SJSA1 (cell line): Measurements from ENCODE around the gene RTN4RL1. TPM values are rescaled to one million over a fixed set of nuclear protein-coding genes. Genes with fewer than 3 reads are reported as not detected.

Experiments
- DNase-seq, 2 experiments: peaks; one replicate each; pipeline ENCODE4 v3.0.0-alpha.2; 2015 to 2020; ENCODE audit warnings: low spot score in 2 of 2, low read depth in 1 of 2
- H3K27ac ChIP-seq: fragments of 250-450 bp; sonication (Bioruptor Pico); 2 replicates; pipeline ENCODE4 v1.5.1; 2020; ENCODE audit warnings: mild to moderate bottlenecking, moderate library complexity
- H3K27me3 ChIP-seq: fragments of 250-450 bp; sonication (Bioruptor Pico); replicated peaks from 2 replicates; pipeline ENCODE4 v1.5.1; 2020; ENCODE audit warnings: mild to moderate bottlenecking, moderate library complexity
- H3K36me3 ChIP-seq: fragments of 250-450 bp; sonication (Bioruptor Pico); 2 replicates; pipeline ENCODE4 v1.5.1; 2020; ENCODE audit warnings: mild to moderate bottlenecking
- H3K4me1 ChIP-seq: fragments of 250-450 bp; sonication (Bioruptor Pico); replicated peaks from 2 replicates; pipeline ENCODE4 v1.6.1; 2021; ENCODE audit warnings: mild to moderate bottlenecking
- H3K4me3 ChIP-seq: fragments of 250-450 bp; sonication (Bioruptor Pico); 2 replicates; pipeline ENCODE4 v1.5.1; 2020; ENCODE audit warnings: mild to moderate bottlenecking
- H3K9me3 ChIP-seq: fragments of 250-450 bp; sonication (Bioruptor Pico); replicated peaks from 2 replicates; pipeline ENCODE4 v1.5.1; 2020; ENCODE audit warnings: mild to moderate bottlenecking
- total RNA-seq: library from RNA; depleted of rRNA; stranded (reverse); fragments of >200 nt; shearing (Covaris generic); gene quantifications from 2 replicates; pipeline ENCODE4 v1.2.3, GENCODE V29; 2014

The RTN4RL1 gene
- total RNA-seq, 1 experiment from 2014 or later, result not detected

DNA sequence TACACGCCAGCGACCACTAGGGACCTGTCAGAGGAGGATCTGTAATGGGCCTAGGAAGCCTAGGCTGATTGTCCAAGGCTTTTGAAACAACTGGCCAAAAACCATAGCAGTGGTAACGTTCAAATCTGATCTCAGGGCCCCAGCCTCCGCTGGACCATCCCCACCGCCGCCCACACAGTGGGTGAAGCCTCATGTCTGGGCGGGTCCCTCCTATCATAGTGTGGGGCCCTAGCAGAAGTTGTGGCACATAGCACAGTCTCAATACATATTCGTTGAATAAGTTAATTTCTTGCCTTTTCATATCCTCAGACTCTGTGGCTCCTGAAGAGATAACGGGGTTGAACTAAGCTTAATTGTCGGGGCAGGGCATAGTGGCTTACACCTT lies 5.6 kb upstream of the RTN4RL1 start:
- H3K9me3 ChIP-seq, result no peaks in the 10 kb centered on the region
- peak overlapping the region; percentile 90 for H3K4me3 ChIP-seq
- no peak overlapping the region for H3K27ac ChIP-seq
- H3K4me1 ChIP-seq, result peaks cover 14% of the 10 kb centered on the region
- H3K27me3 ChIP-seq, result peaks cover 8% of the 10 kb centered on the region
- H3K36me3 ChIP-seq, result peaks cover 5% of the 10 kb centered on the region
- DNase-seq, result no peak

DNA sequence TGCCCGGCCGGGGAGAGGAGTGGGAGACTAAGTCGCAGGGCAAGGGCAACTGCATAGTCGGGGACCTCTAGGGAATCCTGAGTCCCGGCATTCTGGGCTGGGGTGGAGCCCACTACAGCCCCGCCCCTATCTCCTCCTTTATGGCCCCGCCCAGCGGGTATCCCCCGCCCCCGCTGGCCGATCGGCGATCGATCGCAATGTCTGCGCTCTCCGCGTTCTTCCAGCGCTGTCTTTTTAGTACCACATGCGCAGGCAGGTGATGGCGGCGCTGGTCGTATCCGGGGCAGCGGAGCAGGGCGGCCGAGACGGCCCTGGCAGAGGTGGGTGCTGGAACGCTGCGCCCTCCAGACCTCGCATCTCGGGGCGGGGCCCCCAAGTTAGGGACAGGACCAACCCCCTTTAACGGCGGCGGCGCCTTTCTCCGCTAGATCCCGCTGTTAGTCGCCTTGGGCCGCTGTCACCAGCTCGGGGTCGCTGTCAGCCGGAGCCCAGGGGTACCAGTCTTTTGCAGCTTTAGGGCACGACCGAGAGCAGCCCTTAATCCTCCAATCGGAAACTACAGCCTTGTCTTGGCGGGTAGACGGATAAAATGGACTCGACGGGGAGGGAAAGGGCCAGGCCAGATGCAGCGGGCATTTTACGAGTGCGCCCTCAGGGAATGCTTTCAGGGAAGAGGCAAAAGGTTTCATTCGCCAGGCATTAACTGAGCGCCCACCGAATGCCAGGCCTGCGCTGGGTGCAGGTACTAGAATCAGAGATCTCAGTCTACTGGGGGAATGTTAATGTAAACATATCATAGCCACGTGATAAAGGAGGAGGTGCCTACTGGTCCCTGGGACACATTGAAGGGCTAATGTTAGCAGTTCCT lies 5.0 kb upstream of the RTN4RL1 start, which contains the start of gene DPH1:
TSS of gene DPH1 (plus strand) at position 243 of the 868 bp plus-strand sequence. CDS start at position 260, 17 bp downstream.
- peaks cover 3% of the 10 kb centered on the region for H3K36me3 ChIP-seq
- peaks cover 20% of the 10 kb centered on the region for H3K4me1 ChIP-seq
- H3K27ac ChIP-seq, result peak within 1 kb of the TSS; percentile 22
- H3K27me3 ChIP-seq, result peaks cover 14% of the 10 kb centered on the region
- H3K9me3 ChIP-seq, result no peaks in the 10 kb centered on the region
- H3K4me3 ChIP-seq, result peak within 1 kb of the TSS; percentile 90
- DNase-seq, result peak; percentile 74 to 90

GRCh38 chr17:2028737-2029136 lies 3.6 kb upstream of the RTN4RL1 start:
- Histone ChIP-seq H3K36me3 (peaks cover 3% of the 10 kb centered on the region), H3K27me3 (peaks cover 29% of the 10 kb centered on the region), H3K4me1 (peaks cover 34% of the 10 kb centered on the region), H3K4me3 (no peak overlapping the region), H3K27ac (no peak overlapping the region), H3K9me3 (no peaks in the 10 kb centered on the region; the same call in 1 of the 2 replicates)
- DNase-seq, result no peak

- H3K27ac ChIP-seq, result no peak overlapping the region
- no peak overlapping the region for H3K4me3 ChIP-seq
- DNase-seq, result no peak
- peaks cover 35% of the 10 kb centered on the region for H3K4me1 ChIP-seq
- H3K36me3 ChIP-seq, result peaks cover 3% of the 10 kb centered on the region
- H3K27me3 ChIP-seq, result peaks cover 32% of the 10 kb centered on the region
- H3K9me3 ChIP-seq, result no peaks in the 10 kb centered on the region; the same call in 1 of the 2 replicates
These were observed 3.1 kb upstream of the RTN4RL1 start for GRCh38 chr17:2028234-2028614.

DNA sequence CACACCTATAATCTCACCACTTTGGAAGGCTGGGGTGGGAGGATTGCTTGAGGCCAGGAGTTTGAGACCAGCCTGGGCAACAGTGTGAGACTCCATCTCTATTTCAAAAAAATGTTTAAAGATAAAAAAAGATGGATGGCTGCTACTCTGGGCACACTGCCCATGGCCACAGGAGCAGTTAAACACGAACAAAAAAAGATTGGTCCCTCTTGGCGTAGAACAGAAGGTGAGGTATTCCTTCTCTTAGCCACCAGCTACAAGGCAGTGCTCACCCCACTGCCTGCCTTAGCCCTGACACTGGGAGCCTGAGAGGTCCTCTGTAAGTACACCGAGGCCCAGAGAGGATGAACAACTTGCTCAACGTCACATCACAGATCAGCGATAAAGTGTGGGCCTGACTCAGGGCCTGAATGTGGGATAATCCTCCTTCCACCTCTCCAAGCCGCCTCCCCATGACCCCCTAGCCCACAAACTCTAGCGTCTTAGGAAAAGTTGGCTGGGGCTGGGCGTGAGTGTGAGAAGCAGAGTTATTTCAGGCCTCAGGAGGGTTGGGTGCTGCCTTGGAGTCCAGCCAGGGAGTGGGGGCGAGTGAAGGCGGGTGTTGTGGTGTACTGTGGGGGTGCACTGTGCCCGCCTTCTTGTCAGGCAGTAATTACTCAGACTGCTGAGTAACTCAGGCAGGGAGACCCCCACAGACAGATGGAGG lies 2.5 kb upstream of the RTN4RL1 start:
- H3K27ac ChIP-seq, result no peak overlapping the region
- DNase-seq, result no peak
- H3K9me3 ChIP-seq, result no peaks in the 10 kb centered on the region; the same call in 1 of the 2 replicates
- H3K4me1 ChIP-seq, result peaks cover 35% of the 10 kb centered on the region
- H3K36me3 ChIP-seq, result peaks cover 3% of the 10 kb centered on the region
- H3K4me3 ChIP-seq, result no peak overlapping the region
- H3K27me3 ChIP-seq, result peaks cover 37% of the 10 kb centered on the region

DNA sequence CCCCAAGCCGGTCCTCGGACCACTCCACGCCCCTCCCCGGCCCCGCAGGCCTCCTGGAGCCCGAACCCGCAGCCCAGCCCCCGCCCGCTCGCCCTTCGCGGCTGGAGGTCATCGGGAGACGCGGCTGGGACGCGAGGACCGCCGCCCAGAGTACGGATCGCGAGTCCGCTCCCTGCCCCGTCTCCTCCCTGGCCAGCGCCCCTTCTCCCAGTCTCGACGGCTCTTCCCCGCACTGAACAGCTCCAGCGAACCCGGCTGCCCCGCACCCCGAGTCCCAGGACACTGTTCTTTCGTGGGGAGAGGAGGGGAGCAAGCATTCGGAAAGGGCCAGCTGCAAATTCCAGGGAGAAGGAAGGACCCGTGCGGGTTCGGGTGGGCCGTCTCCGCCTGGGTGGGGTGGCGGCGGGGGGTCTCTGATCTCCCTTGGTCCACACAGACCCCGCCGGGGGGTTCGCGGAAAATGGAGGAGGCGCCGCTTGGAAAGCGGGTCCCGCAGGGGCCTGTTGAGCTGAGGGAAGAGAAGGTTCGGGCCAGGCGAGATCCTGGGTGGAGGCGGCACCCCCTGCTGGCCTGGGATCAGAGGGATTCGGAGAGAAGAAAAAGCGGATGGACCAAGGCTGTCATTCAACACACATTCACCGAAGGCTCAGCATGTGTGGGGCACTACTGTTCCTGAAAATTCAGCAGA lies 632 bp upstream of the RTN4RL1 start:
- no peaks in the 10 kb centered on the region; the same call in 1 of the 2 replicates for H3K9me3 ChIP-seq
- DNase-seq, result peak; percentile 24 to 68
- peaks cover 3% of the 10 kb centered on the region for H3K36me3 ChIP-seq
- H3K4me3 ChIP-seq, result peak overlapping the region; percentile 19
- peaks cover 45% of the 10 kb centered on the region for H3K27me3 ChIP-seq
- H3K4me1 ChIP-seq, result peaks cover 31% of the 10 kb centered on the region
- no peak overlapping the region for H3K27ac ChIP-seq

GRCh38 chr17:2024572-2025219 lies 438 bp downstream of the RTN4RL1 start:
- Histone ChIP-seq H3K36me3 (no peaks in the 10 kb centered on the region), H3K27me3 (peaks cover 55% of the 10 kb centered on the region), H3K4me3 (peak overlapping the region; percentile 19), H3K9me3 (no peaks in the 10 kb centered on the region; the same call in 1 of the 2 replicates), H3K27ac (no peak overlapping the region), H3K4me1 (peaks cover 29% of the 10 kb centered on the region)
- no peak for DNase-seq

GRCh38 chr17:2023692-2024571 lies 1.2 kb downstream of the RTN4RL1 start:
- no peaks in the 10 kb centered on the region; the same call in 1 of the 2 replicates for H3K9me3 ChIP-seq
- H3K27ac ChIP-seq, result no peak overlapping the region
- peaks cover 62% of the 10 kb centered on the region for H3K27me3 ChIP-seq
- H3K4me3 ChIP-seq, result no peak overlapping the region
- H3K4me1 ChIP-seq, result peaks cover 26% of the 10 kb centered on the region
- H3K36me3 ChIP-seq, result no peaks in the 10 kb centered on the region
- no peak for DNase-seq

GRCh38 chr17:2023256-2023655 lies 1.9 kb downstream of the RTN4RL1 start:
- Histone ChIP-seq H3K27me3 (peaks cover 69% of the 10 kb centered on the region), H3K4me1 (peaks cover 26% of the 10 kb centered on the region), H3K9me3 (no peaks in the 10 kb centered on the region; the same call in 1 of the 2 replicates), H3K36me3 (no peaks in the 10 kb centered on the region), H3K4me3 (no peak overlapping the region), H3K27ac (no peak overlapping the region)
- DNase-seq, result no peak

GRCh38 chr17:2022647-2023240 lies 2.4 kb downstream of the RTN4RL1 start:
- Histone ChIP-seq H3K4me1 (peaks cover 26% of the 10 kb centered on the region), H3K27ac (no peak overlapping the region), H3K27me3 (peaks cover 72% of the 10 kb centered on the region), H3K9me3 (no peaks in the 10 kb centered on the region; the same call in 1 of the 2 replicates), H3K36me3 (no peaks in the 10 kb centered on the region), H3K4me3 (no peak overlapping the region)
- no peak for DNase-seq

- Histone ChIP-seq H3K4me1 (peaks cover 20% of the 10 kb centered on the region), H3K27ac (no peak overlapping the region), H3K9me3 (no peaks in the 10 kb centered on the region; the same call in 1 of the 2 replicates), H3K27me3 (peaks cover 70% of the 10 kb centered on the region), H3K4me3 (no peak overlapping the region), H3K36me3 (no peaks in the 10 kb centered on the region)
- DNase-seq, result no peak
These were observed 4.4 kb downstream of the RTN4RL1 start for GRCh38 chr17:2020721-2021120.

GRCh38 chr17:2019723-2020122 lies 5.4 kb downstream of the RTN4RL1 start:
- Histone ChIP-seq H3K9me3 (no peaks in the 10 kb centered on the region; the same call in 1 of the 2 replicates), H3K27me3 (peaks cover 60% of the 10 kb centered on the region), H3K4me1 (peaks cover 10% of the 10 kb centered on the region), H3K4me3 (no peak overlapping the region), H3K27ac (no peak overlapping the region), H3K36me3 (no peaks in the 10 kb centered on the region)
- no peak for DNase-seq
